HL-60 (cell line): Measurements from ENCODE around the gene ATP6V1B1.

ENCODE experiments used
- DNase-seq, 2 experiments: peaks; one replicate each; pipeline ENCODE4 v3.0.0-alpha.2; 2010 to 2020; ENCODE audit warnings: low read depth in 1 of 2, low spot score in 1 of 2
- H3K27ac ChIP-seq: fragments of 250-450 bp; sonication (Bioruptor Pico); replicated peaks from 2 replicates; pipeline ENCODE4 v1.5.1; 2020; ENCODE audit warnings: mild to moderate bottlenecking, moderate library complexity
- H3K27me3 ChIP-seq: fragments of 250-450 bp; sonication (Bioruptor Pico); 2 replicates; pipeline ENCODE4 v1.5.1; 2021; ENCODE audit warnings: mild to moderate bottlenecking, moderate library complexity; ENCODE audit not compliant: insufficient read depth, poor library complexity, severe bottlenecking
- H3K4me3 ChIP-seq: replicated peaks from 2 replicates; pipeline ENCODE4 v1.5.1; 2011; ENCODE audit warnings: mild to moderate bottlenecking, control low read depth, low read length; ENCODE audit not compliant: insufficient read depth
- GABPA ChIP-seq: IDR thresholded peaks from 2 replicates; pipeline ENCODE4 v1.6.1; 2012; ENCODE audit warnings: low read depth
- POLR2AphosphoS5 ChIP-seq: IDR thresholded peaks from 2 replicates; pipeline ENCODE4 v1.6.1; 2012; ENCODE audit warnings: low read depth
- SPI1 ChIP-seq: IDR thresholded peaks from 2 replicates; pipeline ENCODE4 v1.6.1; 2012; ENCODE audit warnings: low read depth, mild to moderate bottlenecking, borderline replicate concordance
- TF ChIP-seq, protein P1 (sequence below): IDR thresholded peaks from 2 replicates; pipeline ENCODE4 v1.6.1; 2012; ENCODE audit warnings: low read depth; ENCODE audit not compliant: insufficient replicate concordance
- TF ChIP-seq, protein P2 (sequence below): IDR thresholded peaks from one replicate; pipeline ENCODE4 v1.5.1; 2011; ENCODE audit warnings: low read length, control low read depth, inconsistent platforms; ENCODE audit not compliant: insufficient read depth

Gene ATP6V1B1

DNA sequence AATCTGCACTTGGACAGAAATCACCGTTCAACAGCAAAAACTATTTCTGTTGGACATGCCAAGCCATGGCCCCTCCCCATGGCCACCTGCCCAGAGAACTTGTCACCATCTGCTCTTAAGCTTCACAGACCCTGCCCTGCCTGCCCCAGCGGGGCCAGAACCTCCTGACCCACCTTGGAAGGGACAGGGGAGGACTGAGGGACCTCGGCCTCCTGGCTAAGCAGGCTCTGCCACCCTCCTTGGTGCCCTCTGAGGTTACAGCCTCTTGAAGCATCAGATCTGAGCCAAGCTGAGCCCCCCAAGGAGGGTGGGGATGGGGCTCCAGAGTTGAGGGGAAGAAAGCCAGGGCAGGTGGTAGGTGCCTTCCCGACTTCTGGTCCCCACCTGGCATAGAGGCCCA, 52.5 kb downstream of the ATP6V1B1 start:
- no peak overlapping the region for H3K27ac ChIP-seq
- DNase-seq = no peak
- H3K4me3 ChIP-seq = no peak overlapping the region
- TF ChIP-seq, protein P1, sequence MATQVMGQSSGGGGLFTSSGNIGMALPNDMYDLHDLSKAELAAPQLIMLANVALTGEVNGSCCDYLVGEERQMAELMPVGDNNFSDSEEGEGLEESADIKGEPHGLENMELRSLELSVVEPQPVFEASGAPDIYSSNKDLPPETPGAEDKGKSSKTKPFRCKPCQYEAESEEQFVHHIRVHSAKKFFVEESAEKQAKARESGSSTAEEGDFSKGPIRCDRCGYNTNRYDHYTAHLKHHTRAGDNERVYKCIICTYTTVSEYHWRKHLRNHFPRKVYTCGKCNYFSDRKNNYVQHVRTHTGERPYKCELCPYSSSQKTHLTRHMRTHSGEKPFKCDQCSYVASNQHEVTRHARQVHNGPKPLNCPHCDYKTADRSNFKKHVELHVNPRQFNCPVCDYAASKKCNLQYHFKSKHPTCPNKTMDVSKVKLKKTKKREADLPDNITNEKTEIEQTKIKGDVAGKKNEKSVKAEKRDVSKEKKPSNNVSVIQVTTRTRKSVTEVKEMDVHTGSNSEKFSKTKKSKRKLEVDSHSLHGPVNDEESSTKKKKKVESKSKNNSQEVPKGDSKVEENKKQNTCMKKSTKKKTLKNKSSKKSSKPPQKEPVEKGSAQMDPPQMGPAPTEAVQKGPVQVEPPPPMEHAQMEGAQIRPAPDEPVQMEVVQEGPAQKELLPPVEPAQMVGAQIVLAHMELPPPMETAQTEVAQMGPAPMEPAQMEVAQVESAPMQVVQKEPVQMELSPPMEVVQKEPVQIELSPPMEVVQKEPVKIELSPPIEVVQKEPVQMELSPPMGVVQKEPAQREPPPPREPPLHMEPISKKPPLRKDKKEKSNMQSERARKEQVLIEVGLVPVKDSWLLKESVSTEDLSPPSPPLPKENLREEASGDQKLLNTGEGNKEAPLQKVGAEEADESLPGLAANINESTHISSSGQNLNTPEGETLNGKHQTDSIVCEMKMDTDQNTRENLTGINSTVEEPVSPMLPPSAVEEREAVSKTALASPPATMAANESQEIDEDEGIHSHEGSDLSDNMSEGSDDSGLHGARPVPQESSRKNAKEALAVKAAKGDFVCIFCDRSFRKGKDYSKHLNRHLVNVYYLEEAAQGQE = no peak
- TF ChIP-seq, protein P2, sequence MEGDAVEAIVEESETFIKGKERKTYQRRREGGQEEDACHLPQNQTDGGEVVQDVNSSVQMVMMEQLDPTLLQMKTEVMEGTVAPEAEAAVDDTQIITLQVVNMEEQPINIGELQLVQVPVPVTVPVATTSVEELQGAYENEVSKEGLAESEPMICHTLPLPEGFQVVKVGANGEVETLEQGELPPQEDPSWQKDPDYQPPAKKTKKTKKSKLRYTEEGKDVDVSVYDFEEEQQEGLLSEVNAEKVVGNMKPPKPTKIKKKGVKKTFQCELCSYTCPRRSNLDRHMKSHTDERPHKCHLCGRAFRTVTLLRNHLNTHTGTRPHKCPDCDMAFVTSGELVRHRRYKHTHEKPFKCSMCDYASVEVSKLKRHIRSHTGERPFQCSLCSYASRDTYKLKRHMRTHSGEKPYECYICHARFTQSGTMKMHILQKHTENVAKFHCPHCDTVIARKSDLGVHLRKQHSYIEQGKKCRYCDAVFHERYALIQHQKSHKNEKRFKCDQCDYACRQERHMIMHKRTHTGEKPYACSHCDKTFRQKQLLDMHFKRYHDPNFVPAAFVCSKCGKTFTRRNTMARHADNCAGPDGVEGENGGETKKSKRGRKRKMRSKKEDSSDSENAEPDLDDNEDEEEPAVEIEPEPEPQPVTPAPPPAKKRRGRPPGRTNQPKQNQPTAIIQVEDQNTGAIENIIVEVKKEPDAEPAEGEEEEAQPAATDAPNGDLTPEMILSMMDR = no peak
- TF ChIP-seq POLR2AphosphoS5 (no peak), SPI1 (no peak)
- no peaks in the 10 kb centered on the region for H3K27me3 ChIP-seq

DNA sequence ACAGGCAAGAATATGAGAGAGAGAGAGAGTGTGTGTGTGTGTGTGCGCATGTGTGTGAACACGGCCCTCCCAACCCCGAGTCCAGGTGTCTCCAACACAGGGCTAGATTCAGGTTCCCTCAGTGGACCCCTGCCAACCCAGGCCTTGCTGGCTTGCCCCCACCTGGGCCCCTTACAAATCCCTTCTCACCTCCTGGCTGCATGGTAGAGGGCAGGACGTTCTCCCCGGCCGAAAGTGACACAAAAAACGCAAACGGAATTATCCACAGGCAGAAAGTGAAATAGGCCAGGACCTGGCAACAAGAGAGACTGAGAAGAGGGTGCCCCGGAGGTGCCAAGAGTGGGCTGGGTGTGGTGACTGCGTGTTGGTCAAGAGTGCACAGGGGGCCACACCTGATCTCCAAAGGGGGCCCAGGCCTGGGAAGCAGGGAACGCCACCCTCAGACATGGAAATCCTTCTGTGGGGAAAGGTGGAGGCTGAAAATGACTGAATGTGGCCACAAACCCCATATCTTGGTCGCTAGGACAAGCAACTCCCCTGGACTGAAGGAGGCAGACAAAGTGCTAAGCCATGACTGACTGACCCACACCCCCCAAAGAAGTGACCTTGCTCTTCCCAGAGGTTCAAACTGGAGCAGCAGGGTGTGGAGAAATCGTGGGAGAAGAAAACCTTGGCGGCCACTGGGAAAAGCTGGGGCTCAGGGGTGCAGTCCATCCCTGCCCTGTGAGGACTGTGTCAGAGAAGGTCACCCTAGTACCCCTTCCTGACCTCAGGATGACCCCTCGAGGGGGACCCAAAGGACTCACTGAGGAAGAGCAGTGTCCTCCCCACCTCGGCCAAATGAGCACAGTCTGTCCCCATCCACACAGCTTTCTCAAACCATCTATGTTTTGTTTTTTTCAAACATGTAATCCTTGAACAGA, 53.3 kb downstream of the ATP6V1B1 start:
- Histone ChIP-seq H3K27me3 (no peaks in the 10 kb centered on the region), H3K27ac (no peak overlapping the region), H3K4me3 (no peak overlapping the region)
- TF ChIP-seq SPI1 = no peak
- TF ChIP-seq, protein P1 = no peak
- no peak for TF ChIP-seq POLR2AphosphoS5
- TF ChIP-seq GABPA = no peak
- TF ChIP-seq, protein P2 = no peak
- DNase-seq = no peak

DNA sequence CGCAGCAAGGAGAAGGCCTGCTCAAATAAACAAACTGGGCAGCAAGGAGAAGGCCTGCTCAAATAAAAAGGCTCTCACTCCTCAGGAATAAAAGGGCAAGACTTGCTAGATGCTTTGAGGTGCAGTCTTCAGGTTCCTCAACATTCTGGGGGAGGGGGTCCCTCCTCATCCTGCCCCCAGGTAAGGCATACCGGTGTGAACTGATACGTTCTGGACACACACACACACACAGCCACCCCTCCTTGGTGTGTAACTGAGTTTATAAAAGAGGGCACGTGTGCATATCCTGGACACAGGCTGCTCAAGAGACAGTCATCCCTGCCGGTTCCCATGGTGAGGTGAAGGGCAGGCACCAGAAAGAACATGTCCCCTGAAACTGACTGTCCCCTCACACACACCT, 54.5 kb downstream of the ATP6V1B1 start:
- DNase-seq = no peak
- Histone ChIP-seq H3K4me3 (no peak overlapping the region), H3K27me3 (no peaks in the 10 kb centered on the region), H3K27ac (no peak overlapping the region)
- no peak for TF ChIP-seq GABPA
- TF ChIP-seq, protein P1 = no peak
- TF ChIP-seq, protein P2 = no peak
